Measurements from ENCODE around the gene ITGB7.

The ITGB7 gene

DNA sequence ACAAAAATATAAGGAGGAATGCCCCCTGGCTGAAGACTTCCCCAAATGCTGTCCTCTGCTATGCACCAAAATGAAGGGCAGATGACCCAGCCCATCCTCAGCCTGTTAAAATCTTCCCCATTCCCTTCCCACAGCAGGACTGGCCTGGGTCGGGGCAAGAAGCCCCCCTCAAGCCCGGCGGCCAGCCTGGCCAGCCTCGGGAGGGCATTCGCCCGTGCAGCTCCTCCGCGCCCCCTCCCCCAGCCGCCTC lies 24.5 kb upstream of the ITGB7 start:
- no peak for DNase-seq

DNA sequence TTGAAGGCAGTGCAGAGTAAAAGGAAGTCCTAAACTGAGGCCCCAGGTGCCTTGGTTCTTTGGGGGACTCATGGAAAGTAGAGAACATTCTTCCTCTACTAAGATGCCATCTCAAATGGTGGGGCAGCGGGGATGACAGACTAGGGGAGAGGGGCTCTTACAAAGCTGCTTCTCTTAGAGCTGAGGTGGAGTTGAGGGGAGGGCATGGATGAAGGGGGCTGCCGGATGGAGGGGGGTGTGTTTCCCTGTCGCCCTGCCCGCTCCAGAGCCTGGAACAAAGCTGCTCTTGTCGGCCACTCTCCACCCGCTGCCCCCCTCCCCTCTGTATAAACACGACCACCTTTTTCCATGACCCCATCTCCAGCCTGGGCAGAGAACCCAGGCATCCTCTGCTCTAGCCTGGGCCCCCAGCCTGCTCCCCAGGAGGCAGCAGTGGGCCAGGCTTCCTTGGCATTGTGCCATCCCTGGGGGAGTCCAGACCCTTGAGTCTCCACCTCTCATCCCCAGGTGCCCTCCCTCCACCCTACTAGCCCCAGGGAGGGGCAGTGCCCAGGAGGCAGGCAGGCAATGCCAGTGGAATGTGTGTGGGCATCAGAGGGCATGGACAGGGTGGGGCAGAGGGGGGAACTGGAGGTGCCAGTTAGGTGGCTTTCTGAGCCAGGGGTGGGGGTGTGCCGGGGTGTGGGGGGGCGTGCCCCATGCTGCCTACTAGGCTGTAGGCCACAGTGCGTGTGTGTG lies 23.2 kb upstream of the ITGB7 start:
- DNase-seq: peak in 1 of 56 donors; percentile 48

DNA sequence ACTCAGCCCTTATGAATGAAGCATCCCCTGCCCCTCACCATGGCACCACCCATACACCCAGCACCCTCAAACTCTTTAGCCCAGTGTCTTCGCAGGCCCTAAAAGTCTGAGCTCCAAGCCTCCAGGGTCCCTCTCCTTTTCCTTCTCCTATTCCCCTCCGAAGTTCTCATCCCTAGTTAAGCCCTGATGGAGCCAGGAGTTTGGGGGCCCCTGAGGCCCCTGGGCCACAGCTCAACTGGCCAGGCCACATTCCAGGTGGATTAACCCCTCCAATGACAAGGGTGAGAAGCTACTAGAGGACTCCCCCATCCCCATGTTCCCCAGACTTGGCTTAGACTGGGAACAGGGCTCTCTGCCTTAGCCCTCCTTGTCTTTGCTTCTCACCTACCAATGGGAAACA lies 22.4 kb upstream of the ITGB7 start:
- DNase-seq: no peak

DNA sequence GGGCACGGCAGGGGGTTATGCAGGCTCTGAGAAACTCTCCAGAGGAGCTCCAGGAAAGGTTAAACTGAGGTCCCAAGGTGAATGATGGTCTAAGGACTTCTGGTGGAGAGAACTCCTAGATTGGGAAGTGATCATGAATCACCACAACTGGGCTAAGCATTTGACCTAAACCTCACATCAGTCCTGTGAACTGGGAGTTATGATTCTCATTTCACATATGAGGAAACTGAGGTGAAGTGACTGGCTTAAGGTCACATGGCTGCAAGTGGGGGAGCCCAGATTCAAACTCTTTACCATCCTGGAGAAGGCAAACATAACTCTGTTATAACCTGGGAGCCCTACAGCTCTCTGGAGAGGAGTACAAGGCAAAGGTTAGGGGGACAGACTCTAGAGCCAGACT lies 20.8 kb upstream of the ITGB7 start:
- DNase-seq: no peak

DNA sequence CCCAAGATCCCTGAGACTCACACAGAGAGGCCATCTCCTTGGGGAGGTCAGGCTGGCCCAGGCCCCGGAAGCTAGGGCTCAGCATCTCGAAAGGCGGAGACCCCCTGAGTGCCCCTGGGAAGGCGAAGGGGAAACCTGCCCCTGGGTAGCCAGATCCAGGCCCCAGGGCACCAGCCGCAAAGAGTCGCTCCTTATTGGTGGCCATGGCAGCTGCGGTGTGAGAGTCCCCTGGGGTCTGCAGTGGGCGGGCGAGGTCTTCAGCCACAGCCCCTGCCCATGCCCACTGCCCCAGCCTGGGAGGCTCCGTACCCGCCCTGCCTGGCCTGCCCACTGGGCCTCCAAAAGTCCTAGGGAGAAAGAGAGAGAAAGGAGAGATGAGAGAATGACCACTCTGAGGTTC lies 20.3 kb upstream of the ITGB7 start:
- no peak for DNase-seq

DNA sequence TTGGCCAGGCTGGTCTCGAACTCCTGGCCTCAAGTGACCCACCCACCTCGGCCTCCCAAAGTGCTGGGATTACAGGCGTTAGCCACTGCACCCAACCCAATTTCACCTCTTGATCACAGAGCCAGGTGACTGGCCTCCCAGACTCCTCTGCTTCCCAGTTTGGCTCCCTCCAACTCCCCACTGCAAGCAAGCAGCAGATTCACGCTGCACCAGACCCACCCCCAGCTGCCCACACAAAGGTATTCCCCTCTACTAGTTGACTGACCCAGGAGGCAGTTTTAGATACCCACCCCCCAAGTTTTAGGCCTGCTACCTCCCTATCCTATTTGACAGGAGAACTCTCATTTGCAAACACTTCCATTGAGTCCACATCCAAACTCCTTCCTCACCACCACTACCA lies 19.8 kb upstream of the ITGB7 start:
- no peak for DNase-seq

DNA sequence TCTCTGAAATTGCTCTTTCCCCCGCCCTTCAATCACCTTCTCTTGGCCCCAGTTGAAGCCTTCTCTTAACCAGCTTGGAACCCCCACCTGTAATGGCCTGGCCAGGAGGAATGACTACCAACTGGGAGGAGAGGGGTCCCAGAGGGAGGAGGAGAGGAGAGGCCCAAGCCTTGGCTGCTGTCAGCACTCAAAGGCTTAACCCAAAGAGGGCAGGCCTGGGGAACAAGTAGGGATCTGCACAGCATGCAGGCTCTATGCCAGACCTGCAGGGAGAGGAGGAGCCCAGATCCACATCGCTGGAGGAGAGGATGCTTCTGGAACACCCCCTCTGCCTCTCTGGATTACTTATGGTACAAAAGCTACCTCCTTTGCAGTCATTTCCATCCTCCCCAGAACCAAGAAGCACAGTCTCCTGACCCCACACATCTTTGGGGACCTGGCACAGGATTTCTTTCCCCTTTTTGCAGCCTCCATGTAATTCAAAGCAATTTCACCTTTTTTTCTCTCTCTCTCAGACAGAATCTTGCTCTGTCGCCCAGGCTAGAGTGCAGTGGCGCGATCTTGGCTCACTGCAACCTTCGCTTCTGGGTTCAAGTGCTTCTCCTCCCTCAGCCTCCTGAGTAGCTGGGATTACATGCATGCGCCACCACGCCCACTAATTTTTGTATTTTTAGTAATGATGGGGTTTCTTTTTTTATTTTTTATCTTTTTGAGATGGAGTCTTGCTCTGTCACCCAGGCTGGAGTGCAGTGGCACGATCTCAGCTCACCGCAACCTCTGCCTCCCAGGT lies 18.8 kb upstream of the ITGB7 start:
- DNase-seq: peak in 1 of 56 donors; percentile 21

DNA sequence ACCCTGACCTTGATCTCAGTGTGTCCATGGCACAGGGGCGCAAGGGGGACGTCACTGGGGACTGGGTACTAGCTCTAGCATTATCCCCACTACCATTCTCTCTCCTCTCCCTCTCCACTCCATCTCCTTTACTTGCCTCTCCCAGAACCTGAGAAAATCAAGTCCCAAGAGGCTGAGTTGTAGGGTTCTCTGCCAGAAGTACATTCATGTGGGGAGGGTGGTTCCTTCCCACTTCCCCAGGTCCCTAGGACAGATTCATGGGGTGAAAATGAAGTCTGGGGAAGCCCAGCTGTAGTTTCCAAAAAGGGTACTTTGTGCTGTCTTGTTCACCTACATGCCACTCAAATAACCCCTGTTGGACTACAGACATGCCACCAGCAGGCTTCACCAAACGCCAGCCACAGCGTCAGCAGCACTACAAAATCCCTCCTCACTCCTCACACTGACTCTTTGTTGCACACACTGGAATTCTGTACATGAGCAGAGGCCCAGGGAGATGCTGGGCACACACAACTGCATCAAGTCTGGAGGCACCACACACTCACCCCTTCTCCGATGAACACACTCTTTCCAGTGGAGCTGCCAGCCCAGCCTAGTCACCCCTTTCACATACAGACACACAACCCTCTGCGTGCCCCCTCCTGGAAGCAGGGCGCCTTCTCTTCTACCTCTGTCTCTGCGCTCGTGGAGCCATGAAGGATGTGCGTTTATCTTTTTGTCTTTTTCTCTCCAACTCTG lies 18.0 kb upstream of the ITGB7 start:
- peak in 3 of 56 donors; percentile 11 to 37 (median 30) for DNase-seq

DNA sequence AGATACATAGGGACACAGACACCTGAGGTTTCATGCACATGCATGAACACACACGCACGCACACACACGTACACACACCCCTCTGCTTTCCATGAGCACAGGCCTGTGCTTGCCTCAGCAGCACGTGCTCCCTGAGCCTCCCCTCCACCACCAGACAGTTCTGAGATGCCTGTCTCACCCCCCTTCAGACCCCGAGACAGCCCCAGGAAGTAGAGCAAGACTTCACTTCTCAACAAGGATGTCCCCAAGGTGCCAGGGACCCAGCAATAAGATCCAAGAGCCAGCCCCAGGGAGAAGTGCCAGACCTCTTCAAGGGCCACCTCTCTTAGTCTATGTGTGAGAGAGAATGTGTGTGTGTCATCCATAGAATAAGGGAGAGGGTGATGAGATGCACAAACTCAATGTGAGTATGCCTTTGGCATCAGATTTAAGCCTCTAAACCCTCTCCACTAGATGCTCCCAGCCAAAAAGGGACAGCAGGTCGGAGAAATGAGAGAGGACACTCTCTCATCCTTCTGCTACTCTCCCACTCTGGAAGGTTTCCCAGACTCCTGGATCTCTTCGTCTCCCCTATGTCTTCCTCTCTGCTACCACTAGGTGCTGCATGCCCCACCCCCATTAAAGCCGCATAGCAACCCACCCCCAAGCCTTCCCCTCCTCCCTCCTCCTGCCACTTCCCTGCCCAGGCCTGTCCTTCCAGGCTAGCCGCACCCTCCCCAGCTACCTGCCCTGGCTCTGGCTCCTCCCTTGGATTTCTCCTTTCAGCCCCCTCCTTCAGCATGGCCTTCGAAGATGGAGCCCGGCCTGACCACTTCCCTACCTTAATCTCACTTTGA lies 17.2 kb upstream of the ITGB7 start:
- no peak for DNase-seq

DNA sequence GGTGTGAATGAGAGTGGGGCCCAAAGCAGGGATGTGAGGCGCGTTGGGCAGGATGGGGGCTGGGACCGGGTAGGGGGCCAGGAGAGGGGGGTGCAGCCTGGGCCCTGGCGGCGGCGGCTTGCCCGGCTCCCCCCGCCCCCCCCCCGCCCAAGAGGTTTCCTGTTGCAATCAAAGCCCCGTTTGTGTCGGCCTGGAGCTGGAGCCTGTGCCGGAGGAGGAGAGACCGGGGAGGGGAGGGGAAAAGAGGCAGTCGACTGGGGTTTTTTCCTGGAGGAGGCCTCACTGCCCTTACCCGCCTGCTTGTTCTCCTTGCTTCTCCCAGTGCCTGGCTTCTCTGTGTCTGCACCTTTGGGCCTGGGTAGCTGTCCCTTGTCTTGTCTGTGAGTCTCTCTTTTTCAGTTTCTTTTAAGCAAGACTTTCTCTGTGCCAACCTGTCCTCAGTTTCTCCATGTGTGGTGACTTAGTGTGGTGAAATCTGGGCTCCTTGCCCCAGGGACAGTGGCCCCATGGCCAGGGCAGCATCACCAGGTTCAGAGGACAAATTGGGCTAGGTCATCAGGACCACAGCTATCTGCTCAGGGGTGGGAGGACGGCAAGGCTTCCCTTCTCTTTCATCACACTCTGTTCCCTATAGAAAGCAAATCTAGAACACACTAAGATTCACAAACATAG lies 16.5 kb upstream of the ITGB7 start:
- DNase-seq: peak in 41 of 56 donors; percentile 20 to 79 (median 56)

DNA sequence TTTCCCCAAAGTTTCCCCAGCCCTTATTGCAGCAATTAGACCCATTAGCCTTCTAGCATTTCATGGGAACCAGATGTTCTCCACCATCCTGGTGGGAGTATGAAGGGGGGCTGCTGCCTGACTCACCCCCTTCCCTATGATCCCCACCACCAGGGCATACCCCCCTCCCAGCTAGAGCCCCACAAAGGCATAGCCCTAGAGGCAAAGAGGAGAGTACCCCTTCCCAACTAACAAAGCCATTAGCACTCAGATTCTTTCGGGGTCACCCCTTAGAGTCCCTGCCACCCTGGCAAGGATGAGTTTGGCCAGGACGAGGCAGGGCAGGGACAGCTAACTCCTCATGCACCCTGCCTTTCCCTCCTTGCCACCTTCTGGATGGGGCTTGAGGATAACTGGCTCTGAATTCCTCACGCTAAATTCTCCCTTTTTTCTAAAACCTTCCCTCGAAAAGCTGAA lies 15.8 kb upstream of the ITGB7 start:
- DNase-seq: no peak

DNA sequence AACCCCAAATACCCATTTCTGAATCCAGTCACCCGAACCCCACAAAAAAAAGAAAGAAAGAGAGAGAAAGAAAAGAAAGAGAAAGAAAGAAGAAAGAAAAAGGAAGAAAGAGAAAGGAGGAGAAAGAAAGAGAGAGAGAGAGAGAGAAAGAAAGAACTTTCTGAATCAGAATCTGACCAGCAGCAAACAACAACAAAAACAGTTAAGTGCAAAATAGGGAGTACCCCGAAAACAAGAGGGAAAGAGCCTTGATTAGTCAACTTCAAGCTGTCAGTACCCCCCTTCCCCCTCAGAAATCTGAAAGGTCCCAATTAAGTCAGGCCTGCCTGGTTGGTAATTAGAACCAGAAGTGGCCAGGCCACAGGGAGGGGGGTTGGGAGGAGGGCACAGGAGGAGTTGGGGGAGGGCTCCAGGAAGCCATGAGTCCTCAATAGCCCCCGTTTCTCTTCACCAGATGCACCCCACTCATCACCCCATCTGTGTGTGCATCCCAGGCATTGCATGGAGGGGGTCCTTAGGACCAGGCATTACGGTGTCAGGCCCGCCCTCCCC lies 15.2 kb upstream of the ITGB7 start:
- DNase-seq: no peak

DNA sequence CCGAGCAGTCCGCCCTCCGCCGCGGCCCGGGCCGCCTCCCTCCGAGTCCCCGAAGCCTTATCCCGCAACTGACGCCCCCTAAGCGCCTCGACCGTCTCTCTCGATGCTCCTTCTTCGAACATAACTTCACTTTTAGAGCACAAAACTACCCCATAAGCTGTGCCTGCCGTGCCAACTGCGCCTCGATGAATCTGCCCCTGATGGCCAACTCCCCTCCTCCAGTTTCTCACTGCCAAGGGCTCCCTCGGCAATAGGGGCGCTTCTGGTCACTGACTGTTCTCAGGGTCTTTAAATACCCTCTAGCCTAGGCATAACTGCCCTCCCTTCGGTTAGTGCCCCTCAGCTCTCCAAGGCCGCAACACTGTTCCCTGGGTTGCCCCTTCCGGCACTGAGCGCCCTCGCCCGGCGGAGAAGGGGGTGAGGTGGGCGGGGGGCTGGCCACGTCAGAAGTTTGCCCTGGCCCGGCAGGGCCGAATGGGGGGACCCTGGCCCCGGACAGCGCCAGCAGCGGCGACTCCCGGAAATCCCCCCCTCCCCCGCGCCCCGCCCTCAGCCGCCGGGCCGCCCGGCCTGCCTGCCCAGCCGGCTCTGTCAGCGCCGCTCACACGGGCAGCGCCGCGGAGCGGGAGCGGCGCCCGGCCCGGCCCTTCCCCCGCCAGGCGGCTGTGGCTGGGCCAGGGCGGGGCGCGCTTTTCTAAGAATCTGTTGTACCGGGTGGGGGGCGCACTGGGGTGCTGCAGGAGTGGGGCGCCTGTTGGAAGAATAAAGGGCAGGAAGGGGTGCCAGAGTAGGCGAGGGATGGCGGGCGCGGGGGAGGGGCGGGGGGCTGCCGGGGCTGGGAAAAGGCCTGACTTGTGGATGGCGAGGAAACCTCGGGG lies 14.4 kb upstream of the ITGB7 start:
- DNase-seq: peak in 43 of 56 donors; percentile 28 to 82 (median 54)

DNA sequence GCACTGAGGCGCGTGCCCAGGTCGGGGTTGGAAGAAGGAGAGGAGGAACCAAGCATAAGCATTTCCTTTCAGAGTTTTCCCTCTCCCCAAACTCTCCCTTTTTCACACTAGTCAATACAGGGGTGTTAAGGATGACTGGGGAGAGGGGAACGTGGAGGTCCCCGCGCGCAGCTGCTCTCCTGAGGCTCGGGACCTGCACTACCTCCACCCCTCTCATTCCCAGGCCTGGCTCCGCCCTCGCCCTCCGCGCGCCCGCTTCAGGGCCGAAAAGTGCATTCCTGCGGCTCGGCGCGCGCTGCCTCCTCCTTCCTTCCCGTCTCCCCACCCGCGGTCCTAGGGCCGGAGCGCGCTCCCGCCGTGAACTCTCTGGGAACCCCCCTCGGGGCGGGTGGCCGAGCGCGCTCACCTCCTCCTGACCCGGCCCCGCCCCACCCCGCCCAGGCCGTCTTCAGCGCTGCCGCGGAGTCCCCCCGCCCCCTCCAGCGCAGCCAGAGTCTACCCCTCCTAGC lies 13.7 kb upstream of the ITGB7 start:
- DNase-seq: peak in 45 of 56 donors; percentile 20 to 84 (median 61)

DNA sequence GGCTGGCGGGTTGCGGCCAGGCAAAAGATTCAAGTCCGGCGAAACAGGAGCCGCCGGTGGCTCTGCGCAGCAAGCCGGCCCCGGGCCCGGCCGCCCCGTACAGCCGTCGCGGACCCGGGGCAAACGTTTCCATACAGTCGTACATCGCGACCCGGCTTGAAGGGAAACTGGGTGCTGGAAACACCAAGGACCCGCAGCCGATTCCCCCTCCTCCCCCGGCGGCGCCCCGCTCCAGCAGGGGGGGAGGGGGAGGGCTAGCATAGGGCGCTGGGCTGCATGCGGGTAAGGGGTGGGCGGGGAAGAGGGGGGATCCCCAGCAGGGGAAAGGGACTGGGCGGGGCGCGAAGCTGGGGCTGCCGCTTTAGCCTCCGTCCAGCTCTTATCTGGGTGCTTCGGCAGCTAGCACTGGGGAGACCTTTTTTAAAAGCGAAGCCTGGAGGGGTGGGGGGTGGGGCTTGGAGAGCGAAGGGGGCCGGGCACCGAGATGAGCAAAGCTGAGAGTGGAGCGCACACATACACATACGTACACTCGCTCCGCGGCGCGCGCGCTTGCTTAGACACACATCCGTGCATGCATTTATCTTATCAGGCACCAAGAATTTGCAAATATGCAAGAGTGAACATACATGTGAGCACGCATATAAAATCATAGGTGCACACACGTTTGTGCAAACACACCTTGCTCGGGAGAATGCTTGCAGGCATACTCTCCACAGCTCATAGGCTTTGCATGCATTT lies 13.1 kb upstream of the ITGB7 start:
- DNase-seq: peak in 33 of 56 donors; percentile 28 to 82 (median 53)

DNA sequence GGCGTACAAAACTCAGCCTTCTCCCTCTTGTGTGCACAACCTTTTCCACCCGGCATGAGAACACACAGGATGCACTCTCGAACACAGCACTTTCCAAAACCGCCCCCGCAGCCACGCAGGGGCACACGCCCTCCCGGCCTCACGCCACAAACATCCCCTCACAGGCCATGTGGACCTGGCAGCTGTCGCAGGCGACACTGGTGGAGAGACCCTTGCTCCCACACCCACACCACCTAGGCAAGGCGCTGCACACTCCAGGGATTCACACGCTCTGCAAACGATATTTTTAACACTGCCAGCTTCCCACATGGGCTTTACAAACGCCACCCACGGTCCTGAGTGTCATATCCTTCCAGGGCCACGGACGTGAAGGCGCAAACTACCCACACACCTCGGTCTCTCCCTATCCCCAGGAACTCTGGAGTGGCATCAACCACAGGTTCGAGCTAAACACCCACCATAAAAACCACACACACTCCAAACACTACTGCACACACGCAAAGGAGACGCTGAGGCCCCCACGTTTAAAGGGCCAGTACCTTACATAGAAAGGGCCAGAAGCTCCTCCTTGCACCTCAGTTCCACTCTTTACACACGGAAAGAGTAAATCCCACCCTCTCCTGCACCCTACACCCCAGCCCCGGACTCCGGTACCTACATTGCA lies 12.4 kb upstream of the ITGB7 start:
- peak in 6 of 56 donors; percentile 21 to 59 (median 52) for DNase-seq

DNA sequence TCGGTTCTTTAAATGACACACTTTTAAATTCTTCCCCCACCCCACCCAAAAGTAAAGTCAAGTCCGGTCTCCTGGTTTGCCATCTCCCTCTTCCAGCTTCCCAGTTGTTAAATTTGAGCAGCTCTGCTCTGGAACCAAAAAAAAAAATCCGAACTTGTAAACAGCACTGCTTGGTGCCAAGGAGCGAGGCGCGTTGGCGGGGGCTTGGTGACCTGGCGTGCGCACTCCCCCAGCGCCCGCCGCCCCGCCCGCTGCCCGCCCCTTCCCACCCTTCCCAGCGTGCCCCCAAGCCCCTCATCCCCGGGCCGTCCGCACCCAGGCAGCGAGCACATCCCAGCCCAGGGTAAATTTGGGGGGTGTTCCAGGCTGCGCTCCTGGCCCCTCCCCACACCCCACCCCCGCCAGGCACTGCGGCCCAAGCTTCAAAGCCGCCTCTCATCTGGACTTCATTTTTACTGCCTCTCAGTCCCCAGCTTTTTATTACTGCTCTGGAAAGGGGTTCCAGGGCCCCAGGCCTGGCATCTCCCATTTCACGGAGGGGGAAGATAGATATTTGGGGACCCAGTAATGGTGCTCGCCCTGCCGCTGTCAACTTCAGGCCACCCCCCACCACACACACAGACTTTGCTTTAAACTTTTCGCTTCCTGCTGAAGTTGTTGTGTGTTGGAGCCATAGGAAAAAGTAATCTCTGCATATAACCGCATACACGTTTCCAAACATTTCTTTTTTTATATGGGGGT lies 11.7 kb upstream of the ITGB7 start:
- DNase-seq: peak in 1 of 56 donors; percentile 19

All from amygdala (tissue), 56 donors.